Measurements from ENCODE around the gene PLA2G15. TPM values are rescaled to one million over a fixed set of nuclear protein-coding genes. Genes with fewer than 3 reads are reported as not detected.

PLA2G15 gene
- total RNA-seq, 1 donor from 2014 or later: 30.4 TPM

GRCh38 chr16:68236137-68236825 lies 8.9 kb upstream of the PLA2G15 start:
- TF ChIP-seq, protein P1, sequence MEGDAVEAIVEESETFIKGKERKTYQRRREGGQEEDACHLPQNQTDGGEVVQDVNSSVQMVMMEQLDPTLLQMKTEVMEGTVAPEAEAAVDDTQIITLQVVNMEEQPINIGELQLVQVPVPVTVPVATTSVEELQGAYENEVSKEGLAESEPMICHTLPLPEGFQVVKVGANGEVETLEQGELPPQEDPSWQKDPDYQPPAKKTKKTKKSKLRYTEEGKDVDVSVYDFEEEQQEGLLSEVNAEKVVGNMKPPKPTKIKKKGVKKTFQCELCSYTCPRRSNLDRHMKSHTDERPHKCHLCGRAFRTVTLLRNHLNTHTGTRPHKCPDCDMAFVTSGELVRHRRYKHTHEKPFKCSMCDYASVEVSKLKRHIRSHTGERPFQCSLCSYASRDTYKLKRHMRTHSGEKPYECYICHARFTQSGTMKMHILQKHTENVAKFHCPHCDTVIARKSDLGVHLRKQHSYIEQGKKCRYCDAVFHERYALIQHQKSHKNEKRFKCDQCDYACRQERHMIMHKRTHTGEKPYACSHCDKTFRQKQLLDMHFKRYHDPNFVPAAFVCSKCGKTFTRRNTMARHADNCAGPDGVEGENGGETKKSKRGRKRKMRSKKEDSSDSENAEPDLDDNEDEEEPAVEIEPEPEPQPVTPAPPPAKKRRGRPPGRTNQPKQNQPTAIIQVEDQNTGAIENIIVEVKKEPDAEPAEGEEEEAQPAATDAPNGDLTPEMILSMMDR (IDR thresholded peaks at IDR 0.05): no peak
- Histone ChIP-seq H3K27ac (peak overlapping the region; percentile 93), H3K36me3 (peaks cover 6% of the 10 kb centered on the region), H3K27me3 (no peaks in the 10 kb centered on the region), H3K4me3 (peak overlapping the region; percentile 71), H3K9me3 (no peaks in the 10 kb centered on the region), H3K4me1 (peaks cover 29% of the 10 kb centered on the region)
- DNase-seq (peak; percentile 95), ATAC-seq (peak; percentile 61)
- intact Hi-C loops (cut with DNase I): loop anchor here (10.0 kb wide), 1 partner anchor 151 kb away; the partner anchor contains the start of gene NFATC3

DNA sequence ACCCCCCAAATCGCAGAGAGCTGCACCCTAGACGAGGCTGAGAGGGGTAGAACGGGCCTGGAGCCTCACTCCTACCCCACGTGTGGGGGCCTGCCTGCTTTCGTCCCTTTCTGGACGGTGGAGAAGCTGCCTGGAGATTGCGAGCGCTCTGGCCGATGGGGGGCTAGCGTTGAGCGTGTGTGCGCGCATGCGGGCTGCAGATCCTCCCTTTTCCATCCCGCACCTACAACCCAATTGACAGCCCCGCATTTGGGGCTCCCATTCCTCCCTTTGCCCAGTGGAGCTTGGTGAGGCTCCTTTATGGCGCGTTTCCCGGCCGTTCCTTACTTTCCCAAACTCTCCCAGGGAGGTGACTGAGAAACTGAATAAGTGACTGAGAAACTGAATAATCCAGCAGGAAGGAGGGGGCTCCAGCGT lies 8.3 kb upstream of the PLA2G15 start:
- DNase-seq: peak; percentile 69
- no peak for ATAC-seq
- Histone ChIP-seq H3K27ac (peak overlapping the region; percentile 93), H3K36me3 (no peaks in the 10 kb centered on the region), H3K4me3 (peak overlapping the region; percentile 71), H3K9me3 (no peaks in the 10 kb centered on the region), H3K4me1 (peaks cover 29% of the 10 kb centered on the region), H3K27me3 (no peaks in the 10 kb centered on the region)
- TF ChIP-seq, protein P1 (IDR thresholded peaks at IDR 0.05): no peak
- intact Hi-C loops (cut with DNase I): loop anchor here (10.0 kb wide), 1 partner anchor 152 kb away; the partner anchor contains the start of gene NFATC3

- intact Hi-C loops (cut with DNase I): loop anchor here (10.0 kb wide), 1 partner anchor 153 kb away; the partner anchor contains the start of gene NFATC3
- peaks cover 29% of the 10 kb centered on the region for H3K4me1 ChIP-seq
Observed at GRCh38 chr16:68237243-68238028, 7.7 kb upstream of the PLA2G15 start.

DNA sequence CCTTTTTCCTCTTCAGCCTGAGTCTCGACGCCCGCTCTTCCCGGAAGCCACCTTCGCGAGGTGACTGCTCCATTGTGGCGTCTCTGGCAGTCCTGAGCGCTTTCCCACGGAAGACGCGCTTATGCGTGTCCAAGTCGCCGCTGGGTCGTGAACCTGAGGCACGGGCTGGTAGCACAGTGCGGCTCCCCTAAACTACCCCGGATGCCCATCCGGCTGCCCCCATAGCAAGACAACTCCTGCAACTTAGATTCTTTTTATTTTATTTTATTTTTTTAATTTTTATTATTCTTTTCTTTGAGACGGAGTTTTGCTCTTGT lies 7.2 kb upstream of the PLA2G15 start:
- H3K36me3 ChIP-seq: no peaks in the 10 kb centered on the region
- TF ChIP-seq, protein P1 (IDR thresholded peaks at IDR 0.05): no peak
- intact Hi-C loops (cut with DNase I): loop anchor here (10.0 kb wide), 1 partner anchor 153 kb away; the partner anchor contains the start of gene NFATC3
- DNase-seq: no peak
- ATAC-seq: no peak
- H3K4me1 ChIP-seq: peaks cover 29% of the 10 kb centered on the region
- H3K9me3 ChIP-seq: no peaks in the 10 kb centered on the region
- H3K27ac ChIP-seq: peak overlapping the region; percentile 93
- H3K4me3 ChIP-seq: peak overlapping the region; percentile 71
- H3K27me3 ChIP-seq: no peaks in the 10 kb centered on the region

More at GRCh38 chr16:68237243-68238028, 7.7 kb upstream of the PLA2G15 start:
- peak; percentile 99 for DNase-seq
- ATAC-seq: peak; percentile 84
- no peaks in the 10 kb centered on the region for H3K36me3 ChIP-seq
- H3K27me3 ChIP-seq: no peaks in the 10 kb centered on the region
- H3K4me3 ChIP-seq: peak overlapping the region; percentile 71
- no peaks in the 10 kb centered on the region for H3K9me3 ChIP-seq
- H3K27ac ChIP-seq: peak overlapping the region; percentile 93
- TF ChIP-seq, protein P1 (IDR thresholded peaks at IDR 0.05): no peak

GRCh38 chr16:68242085-68242484 lies 3.1 kb upstream of the PLA2G15 start:
- intact Hi-C loops (cut with DNase I): loop anchor here (10.0 kb wide), 1 partner anchor 893 kb away; the partner anchor contains the start of genes CHTF8 and UTP4
- TF ChIP-seq, protein P1 (IDR thresholded peaks at IDR 0.05): no peak
- H3K4me1 ChIP-seq: peaks cover 32% of the 10 kb centered on the region
- no peak for ATAC-seq
- DNase-seq: no peak
- H3K9me3 ChIP-seq: no peaks in the 10 kb centered on the region
- no peaks in the 10 kb centered on the region for H3K36me3 ChIP-seq
- H3K27ac ChIP-seq: no peak overlapping the region
- H3K27me3 ChIP-seq: no peaks in the 10 kb centered on the region
- H3K4me3 ChIP-seq: no peak overlapping the region

All from upper lobe of right lung (tissue), 1 donor.